GM12878 (cell line): ENCODE measurements around the gene ZNF771. TPM values are rescaled to one million over a fixed set of nuclear protein-coding genes. Genes with fewer than 3 reads are reported as not detected.

Experiments
- ATAC-seq: fragments of 200-7000 bp; cut with Tn5 transposase; 3 replicates; pipeline ENCODE4 v1.9.1; 2020; ENCODE audit warnings: mild to moderate bottlenecking, moderate library complexity
- BruUV-seq: library from RNA; stranded (reverse); fragments of 400-500 nt; replicated peaks from 2 replicates; lab custom pipeline; 2021; lab: Mats Ljungman, UMichigan
- CTCF ChIA-PET: fragments of 300-600 bp; sonication (Branson Sonifier 250); formaldehyde crosslinking; extraction: SDS; loops from one replicate; lab custom pipeline; 2021; ENCODE audit warnings: inconsistent platforms; lab: Yijun Ruan, JAX
- POLR2A ChIA-PET: fragments of 350-600 bp; formaldehyde crosslinking; extraction: SDS; loops from one replicate; lab custom pipeline; 2021; ENCODE audit warnings: inconsistent platforms; lab: Charles Lee
- RAD21 ChIA-PET: fragments of 300-600 bp; sonication (Branson Sonifier 250); formaldehyde crosslinking; loops from one replicate; lab custom pipeline; 2023; ENCODE audit warnings: antibody characterized with exemption; ENCODE audit not compliant: unreplicated experiment; lab: Charles Lee
- SMC1A ChIA-PET: fragments of 300-600 bp; sonication (Branson Sonifier 250); formaldehyde crosslinking; loops from one replicate; lab custom pipeline; 2023; ENCODE audit not compliant: unreplicated experiment, uncharacterized antibody; lab: Charles Lee
- DNase-seq: peaks from one replicate; pipeline ENCODE4 v3.0.0-alpha.2; 2011; ENCODE audit warnings: low read depth, low spot score
- FAIRE-seq: peaks from 3 replicates; lab custom pipeline; 2011; peaks lifted over from hg19 to GRCh38; lab: Jason Lieb, UNC
- H2AFZ ChIP-seq: 2 replicates; pipeline ENCODE4 v1.6.0; 2011; ENCODE audit warnings: low read depth, low read length, control low read depth; ENCODE audit not compliant: control insufficient read depth
- H3K27ac ChIP-seq: 2 replicates; pipeline ENCODE4 v1.5.1; 2011; ENCODE audit warnings: control low read depth; ENCODE audit not compliant: control insufficient read depth, insufficient read depth
- H3K27me3 ChIP-seq, 2 experiments: replicated peaks in 1 of 2; 2 replicates each; pipeline versions ENCODE4 v1.6.0 to v1.6.1; 2011; ENCODE audit warnings: low read length in 1 of 2; ENCODE audit not compliant: control insufficient read depth in 2 of 2, insufficient read depth in 2 of 2
- H3K36me3 ChIP-seq, 2 experiments: 2 replicates each; pipeline ENCODE4 v1.5.1; 2011; ENCODE audit warnings: low read length in 1 of 2; ENCODE audit not compliant: control insufficient read depth in 2 of 2, insufficient read depth in 2 of 2
- H3K4me1 ChIP-seq: 2 replicates; pipeline ENCODE4 v1.6.1; 2011; ENCODE audit warnings: mild to moderate bottlenecking, low read length, moderate library complexity, mixed read lengths; ENCODE audit not compliant: control insufficient read depth, insufficient read depth
- H3K4me2 ChIP-seq: 2 replicates; pipeline ENCODE4 v1.6.0; 2011; ENCODE audit warnings: control low read depth; ENCODE audit not compliant: control insufficient read depth, insufficient read depth
- H3K4me3 ChIP-seq: fragments of 200-600 bp; sonication (generic); 2 replicates; pipeline ENCODE4 v1.5.1; 2016
- H3K79me2 ChIP-seq: 2 replicates; pipeline ENCODE4 v1.6.0; 2011; ENCODE audit warnings: low read length; ENCODE audit not compliant: control insufficient read depth, insufficient read depth
- H3K9ac ChIP-seq: 2 replicates; pipeline ENCODE4 v1.8.0; 2011; ENCODE audit warnings: low read length, control low read depth, mixed read lengths; ENCODE audit not compliant: control insufficient read depth, insufficient read depth
- H3K9me3 ChIP-seq: replicated peaks from 3 replicates; pipeline ENCODE4 v1.5.1; 2011; ENCODE audit warnings: mild to moderate bottlenecking, low read length; ENCODE audit not compliant: control insufficient read depth, insufficient read depth
- H4K20me1 ChIP-seq: 2 replicates; pipeline ENCODE4 v1.6.0; 2011; ENCODE audit not compliant: control insufficient read depth, insufficient read depth
- CEBPB ChIP-seq, 2 experiments: fragments of 150-350 bp in 1 of 2; IDR thresholded peaks; 2 replicates each; pipeline ENCODE4 v1.6.1; 2012 to 2014; ENCODE audit warnings: low read depth in 2 of 2, low read length in 2 of 2, borderline replicate concordance in 1 of 2, inconsistent platforms in 1 of 2
- FOXK2 ChIP-seq: fragments of 450-650 bp; IDR thresholded peaks from 2 replicates; pipeline ENCODE4 v1.6.1; 2017; ENCODE audit warnings: mild to moderate bottlenecking, moderate library complexity
- GABPA ChIP-seq: IDR thresholded peaks from 2 replicates; pipeline ENCODE4 v1.6.1; 2014; ENCODE audit warnings: antibody characterized with exemption, low read depth, mild to moderate bottlenecking, inconsistent platforms
- HCFC1 ChIP-seq: fragments of 150-350 bp; IDR thresholded peaks from 2 replicates; pipeline ENCODE4 v1.6.1; 2014; ENCODE audit warnings: low read length
- PAX5 ChIP-seq: IDR thresholded peaks from 2 replicates; pipeline ENCODE4 v1.6.1; 2011; ENCODE audit warnings: low read depth, low read length, borderline replicate concordance
- POLR2A ChIP-seq: IDR thresholded peaks from 2 replicates; pipeline ENCODE4 v1.6.1; 2011; ENCODE audit warnings: low read depth, mild to moderate bottlenecking, low read length
- SUZ12 ChIP-seq: fragments of 200-600 bp; sonication (generic); IDR thresholded peaks from one replicate; pipeline ENCODE4 v1.6.1; 2018; ENCODE audit warnings: antibody characterized with exemption, mild to moderate bottlenecking; ENCODE audit not compliant: unreplicated experiment
- WGBS: methylation state at CpG from one replicate; pipeline ENCODE4 v1.1.6; 2016; ENCODE audit warnings: low lambda C conversion rate; ENCODE audit not compliant: insufficient replicate concordance, insufficient coverage; ENCODE audit errors: missing lambda C conversion rate; 5-methylcytosine and 5-hydroxymethylcytosine counted together
- in situ Hi-C: fragments of 300-500 bp; cut with MboI; formaldehyde crosslinking; loops from 9 replicates; pipeline ENCODE4 v1.14.3; 2018; ENCODE audit warnings: mixed read lengths
- intact Hi-C: fragments of 100-400 bp; cut with micrococcal nuclease; formaldehyde crosslinking; loops from one replicate; pipeline ENCODE4 v1.14.2; 2022; ENCODE audit not compliant: unreplicated experiment
- polyA plus RNA-seq, 11 experiments: library from polyadenylated mRNA; depleted of rRNA in 4 of 11; unstranded in 6 of 11; stranded (reverse) in 5 of 11; fragments of >200 nt; fragmentation: Nextera tagmentation in 4 of 11; fragmentation: Illumina TruSeq in 1 of 11; extraction: Ambion mirVana in 4 of 11; extraction: Trizol in 1 of 11; gene quantifications; 1 replicate in 1 of 11; 2 replicates in 10 of 11; pipeline versions ENCODE4 v1.2.1 to v1.2.3, GENCODE V29; 2011 to 2016; ENCODE audit warnings: inconsistent platforms in 2 of 11, missing spikeins in 2 of 11, low read depth in 1 of 11
- total RNA-seq, 4 experiments: library from RNA; depleted of rRNA in 3 of 4; stranded (reverse); fragments of >200 nt in 3 of 4; fragmentation: Illumina TruSeq in 1 of 4; extraction: Trizol in 1 of 4; gene quantifications; 2 replicates each; pipeline versions ENCODE4 v1.2.1 to v1.2.3, GENCODE V29; 2013 to 2021
- TF ChIP-seq, protein P1 (sequence below): fragments of 450-650 bp; conservative IDR thresholded peaks from 2 replicates; pipeline ENCODE4 v1.6.1; 2017; ENCODE audit warnings: mild to moderate bottlenecking, moderate library complexity
- TF ChIP-seq, protein P2 (sequence below): fragments of 450-650 bp; formaldehyde crosslinking; IDR thresholded peaks from 2 replicates; pipeline ENCODE4 v1.4.0; 2022; ENCODE audit warnings: mild to moderate bottlenecking, moderate library complexity

ZNF771 gene
- total and polyA plus RNA-seq, 10 of the 15 experiments (the other 5 are each of a cell fraction or from before 2014, with no cell fraction given), result 0.98 to 7.6 (median 3.7) TPM

DNA sequence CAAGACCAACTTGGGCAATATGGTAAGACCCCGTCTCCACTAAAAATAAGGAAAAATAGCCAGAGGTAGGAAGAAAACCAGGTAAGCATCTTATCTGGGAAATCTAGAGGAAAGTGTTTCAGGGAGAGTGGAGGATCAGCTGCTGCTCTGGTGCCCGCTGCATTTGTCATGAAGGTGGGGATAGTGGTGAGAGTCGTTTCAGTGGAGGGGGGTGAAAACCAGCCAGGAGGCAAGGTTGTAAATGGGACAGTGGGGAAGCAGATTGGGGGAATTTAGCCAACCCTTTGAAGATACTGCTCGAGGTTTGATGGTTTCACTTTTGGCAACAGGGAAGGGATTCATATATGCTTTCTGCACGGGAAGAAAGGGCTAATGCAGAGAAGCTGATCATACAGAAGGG, 13.6 kb downstream of the ZNF771 start:
- Histone ChIP-seq H3K4me2 (no peak overlapping the region), H3K4me3 (no peak overlapping the region), H3K27ac (no peak overlapping the region), H3K4me1 (peaks cover 8% of the 10 kb centered on the region), H3K9ac (no peak overlapping the region), H3K9me3 (no peaks in the 10 kb centered on the region), H3K79me2 (no peaks in the 10 kb centered on the region; the same call in none of the 2 replicates), H3K27me3 (no peaks in the 10 kb centered on the region), H3K36me3 (peaks cover 9 to 11% of the 10 kb centered on the region in 2 experiments), H2AFZ (no peak overlapping the region), H4K20me1 (no peaks in the 10 kb centered on the region)
- intact Hi-C loops, result no loop called here
- in situ Hi-C loops, result no loop called here
- TF ChIP-seq HCFC1, result no peak
- TF ChIP-seq POLR2A, result 0 out of 2 replicates have a peak, but pooled peaks have one; percentile 4
- ChIA-PET POLR2A (interaction anchor here (0.6 to 1.1 kb wide), 2 partner anchors 64 to 205 kb away, joined by 5 to 6 read pairs; no protein-coding TSS in a partner anchor), CTCF (no interaction called here), SMC1A (interaction anchor here (0.9 to 2.9 kb wide), 3 partner anchors 9 to 13 kb away, joined by 3 to 12 read pairs (median 3); partner anchors contain the start of gene DCTPP1), RAD21 (no interaction called here)
- no peak for ATAC-seq
- no peak for FAIRE-seq
- 50% methylated on average over 5 of the region's 5 CpGs for WGBS
- no TSS peak for BruUV-seq
- DNase-seq, result no peak

DNA sequence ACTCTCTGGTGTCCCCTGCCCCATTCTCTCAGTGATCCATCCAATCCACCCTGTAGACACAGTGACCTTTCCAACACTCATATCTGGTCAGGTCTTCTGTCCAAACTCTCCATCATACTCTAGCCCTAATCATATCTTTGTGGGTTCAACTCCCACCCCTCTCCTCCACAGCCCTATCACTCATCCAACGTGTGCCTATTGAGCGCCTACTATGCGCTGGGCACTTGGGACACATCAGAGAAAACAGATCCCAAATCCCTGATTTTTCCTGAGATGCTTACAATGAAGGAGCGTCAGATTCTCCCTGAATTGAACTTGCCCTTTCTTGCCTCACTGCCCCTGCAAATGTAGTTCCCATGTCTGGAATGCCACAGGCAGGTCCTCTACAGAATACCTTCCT, 20.6 kb downstream of the ZNF771 start:
- POLR2A ChIA-PET, result no interaction called here
- Histone ChIP-seq H4K20me1 (no peaks in the 10 kb centered on the region), H3K4me3 (no peak overlapping the region; the same call in 1 of the 2 replicates), H3K27ac (no peak overlapping the region), H2AFZ (no peak overlapping the region), H3K4me1 (peaks cover 13% of the 10 kb centered on the region), H3K9me3 (no peaks in the 10 kb centered on the region), H3K9ac (no peak overlapping the region), H3K79me2 (peaks cover 21% of the 10 kb centered on the region), H3K27me3 (no peaks in the 10 kb centered on the region), H3K36me3 (peaks cover 0 to 8% of the 10 kb centered on the region in 2 experiments; a peak in 3 of 4 replicates)
- SMC1A ChIA-PET, result no interaction called here
- FAIRE-seq (no peak), DNase-seq (no peak), ATAC-seq (no peak)
- intact Hi-C loops, result no loop called here
- RAD21 ChIA-PET, result no interaction called here
- in situ Hi-C loops, result no loop called here
- CTCF ChIA-PET, result interaction anchor here (1.2 to 5.0 kb wide), 3 partner anchors 108 to 203 kb away, joined by 4 to 89 read pairs (median 8); no protein-coding TSS in a partner anchor
- 85% methylated on average over 4 of the region's 4 CpGs for WGBS
- BruUV-seq, result no TSS peak
- TF ChIP-seq SUZ12 (no peak), GABPA (no peak), CEBPB (IDR thresholded peaks at IDR 0.05; ENCODE audit: borderline replicate concordance in 1 of 2, low read depth in 2 of 2, low read length in 2 of 2) (no peak), PAX5 (no peak), FOXK2 (no peak)
- TF ChIP-seq, protein P1, sequence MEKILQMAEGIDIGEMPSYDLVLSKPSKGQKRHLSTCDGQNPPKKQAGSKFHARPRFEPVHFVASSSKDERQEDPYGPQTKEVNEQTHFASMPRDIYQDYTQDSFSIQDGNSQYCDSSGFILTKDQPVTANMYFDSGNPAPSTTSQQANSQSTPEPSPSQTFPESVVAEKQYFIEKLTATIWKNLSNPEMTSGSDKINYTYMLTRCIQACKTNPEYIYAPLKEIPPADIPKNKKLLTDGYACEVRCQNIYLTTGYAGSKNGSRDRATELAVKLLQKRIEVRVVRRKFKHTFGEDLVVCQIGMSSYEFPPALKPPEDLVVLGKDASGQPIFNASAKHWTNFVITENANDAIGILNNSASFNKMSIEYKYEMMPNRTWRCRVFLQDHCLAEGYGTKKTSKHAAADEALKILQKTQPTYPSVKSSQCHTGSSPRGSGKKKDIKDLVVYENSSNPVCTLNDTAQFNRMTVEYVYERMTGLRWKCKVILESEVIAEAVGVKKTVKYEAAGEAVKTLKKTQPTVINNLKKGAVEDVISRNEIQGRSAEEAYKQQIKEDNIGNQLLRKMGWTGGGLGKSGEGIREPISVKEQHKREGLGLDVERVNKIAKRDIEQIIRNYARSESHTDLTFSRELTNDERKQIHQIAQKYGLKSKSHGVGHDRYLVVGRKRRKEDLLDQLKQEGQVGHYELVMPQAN, result no peak
- TF ChIP-seq, protein P2, sequence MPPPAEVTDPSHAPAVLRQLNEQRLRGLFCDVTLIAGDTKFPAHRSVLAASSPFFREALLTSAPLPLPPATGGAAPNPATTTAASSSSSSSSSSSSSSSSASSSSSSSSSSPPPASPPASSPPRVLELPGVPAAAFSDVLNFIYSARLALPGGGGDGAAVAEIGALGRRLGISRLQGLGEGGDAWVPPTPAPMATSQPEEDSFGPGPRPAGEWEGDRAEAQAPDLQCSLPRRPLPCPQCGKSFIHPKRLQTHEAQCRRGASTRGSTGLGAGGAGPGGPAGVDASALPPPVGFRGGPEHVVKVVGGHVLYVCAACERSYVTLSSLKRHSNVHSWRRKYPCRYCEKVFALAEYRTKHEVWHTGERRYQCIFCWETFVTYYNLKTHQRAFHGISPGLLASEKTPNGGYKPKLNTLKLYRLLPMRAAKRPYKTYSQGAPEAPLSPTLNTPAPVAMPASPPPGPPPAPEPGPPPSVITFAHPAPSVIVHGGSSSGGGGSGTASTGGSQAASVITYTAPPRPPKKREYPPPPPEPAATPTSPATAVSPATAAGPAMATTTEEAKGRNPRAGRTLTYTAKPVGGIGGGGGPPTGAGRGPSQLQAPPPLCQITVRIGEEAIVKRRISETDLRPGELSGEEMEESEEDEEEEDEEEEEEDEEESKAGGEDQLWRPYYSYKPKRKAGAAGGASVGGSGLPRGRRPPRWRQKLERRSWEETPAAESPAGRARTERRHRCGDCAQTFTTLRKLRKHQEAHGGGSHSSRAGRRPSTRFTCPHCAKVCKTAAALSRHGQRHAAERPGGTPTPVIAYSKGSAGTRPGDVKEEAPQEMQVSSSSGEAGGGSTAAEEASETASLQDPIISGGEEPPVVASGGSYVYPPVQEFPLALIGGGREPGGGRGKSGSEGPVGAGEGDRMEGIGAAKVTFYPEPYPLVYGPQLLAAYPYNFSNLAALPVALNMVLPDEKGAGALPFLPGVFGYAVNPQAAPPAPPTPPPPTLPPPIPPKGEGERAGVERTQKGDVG (CRISPR knock-in tag), result no peak
- TF ChIP-seq, all 136 proteins: peak for 0
- peak overlapping the region; percentile 96 for H3K4me2 ChIP-seq
